RWPE2 (cell line): ENCODE measurements around the gene ARSD.

Experiments used
- ATAC-seq: fragments of 200-7000 bp; cut with Tn5 transposase; 3 replicates; pipeline ENCODE4 v1.9.1; 2021; ENCODE audit warnings: low read depth
- DNase-seq: peaks from one replicate; pipeline ENCODE4 v3.0.0-alpha.2; 2020; ENCODE audit warnings: low spot score
- H3K27ac ChIP-seq: fragments of 450-650 bp; 2 replicates; pipeline ENCODE4 v1.5.1; 2017; ENCODE audit warnings: mild to moderate bottlenecking; ENCODE audit not compliant: poor library complexity, severe bottlenecking
- H3K27me3 ChIP-seq: fragments of 250-450 bp; sonication (Bioruptor Pico); 2 replicates; pipeline ENCODE4 v1.5.1; 2021; ENCODE audit warnings: mild to moderate bottlenecking, moderate library complexity; ENCODE audit not compliant: insufficient read depth, poor library complexity, severe bottlenecking
- H3K36me3 ChIP-seq: fragments of 250-450 bp; sonication (Bioruptor Pico); 2 replicates; pipeline ENCODE4 v1.5.1; 2020; ENCODE audit warnings: low read depth, mild to moderate bottlenecking, moderate library complexity
- H3K4me1 ChIP-seq: fragments of 250-450 bp; sonication (Bioruptor Pico); 2 replicates; pipeline ENCODE4 v1.5.1; 2021; ENCODE audit warnings: mild to moderate bottlenecking, moderate library complexity; ENCODE audit not compliant: insufficient read depth, poor library complexity, severe bottlenecking
- H3K4me3 ChIP-seq: fragments of 250-450 bp; sonication (Bioruptor Pico); 2 replicates; pipeline ENCODE4 v1.5.1; 2021; ENCODE audit warnings: mild to moderate bottlenecking, moderate library complexity; ENCODE audit not compliant: severe bottlenecking
- H3K9me3 ChIP-seq: fragments of 250-450 bp; sonication (Bioruptor Pico); 2 replicates; pipeline ENCODE4 v1.5.1; 2021; ENCODE audit warnings: mild to moderate bottlenecking, moderate library complexity; ENCODE audit not compliant: severe bottlenecking
- CTCF ChIP-seq: fragments of 450-650 bp; IDR thresholded peaks from one replicate; pipeline ENCODE4 v1.5.1; 2017; ENCODE audit warnings: mild to moderate bottlenecking, moderate library complexity; ENCODE audit not compliant: poor library complexity, severe bottlenecking

Gene ARSD

GRCh38 chrX:2908125-2908685 is 20.9 kb downstream of the ARSD start:
- Histone ChIP-seq H3K4me1 (no peaks in the 10 kb centered on the region), H3K4me3 (no peak overlapping the region), H3K27ac (no peak overlapping the region), H3K36me3 (no peaks in the 10 kb centered on the region), H3K27me3 (no peaks in the 10 kb centered on the region), H3K9me3 (no peaks in the 10 kb centered on the region)
- TF ChIP-seq CTCF: no peak
- ATAC-seq (no peak), DNase-seq (no peak)

- H3K36me3 ChIP-seq: no peaks in the 10 kb centered on the region
- ATAC-seq: no peak
Measured at GRCh38 chrX:2907295-2907694, 21.8 kb downstream of the ARSD start.

GRCh38 chrX:2903366-2903765 is 25.8 kb downstream of the ARSD start:
- DNase-seq (no peak), ATAC-seq (no peak)
- Histone ChIP-seq H3K36me3 (no peaks in the 10 kb centered on the region), H3K4me3 (no peak overlapping the region), H3K4me1 (peaks cover 4% of the 10 kb centered on the region), H3K27ac (no peak overlapping the region), H3K27me3 (no peaks in the 10 kb centered on the region), H3K9me3 (no peaks in the 10 kb centered on the region)
- no peak for TF ChIP-seq CTCF

More at GRCh38 chrX:2907295-2907694, 21.8 kb downstream of the ARSD start:
- no peak for TF ChIP-seq CTCF
- Histone ChIP-seq H3K27ac (no peak overlapping the region), H3K27me3 (no peaks in the 10 kb centered on the region), H3K9me3 (no peaks in the 10 kb centered on the region), H3K4me3 (no peak overlapping the region), H3K4me1 (no peaks in the 10 kb centered on the region)
- no peak for DNase-seq

GRCh38 chrX:2902841-2903240 is 26.3 kb downstream of the ARSD start:
- no peak overlapping the region for H3K27ac ChIP-seq
- no peak overlapping the region for H3K4me3 ChIP-seq
- H3K27me3 ChIP-seq: no peaks in the 10 kb centered on the region
- H3K36me3 ChIP-seq: no peaks in the 10 kb centered on the region
- TF ChIP-seq CTCF: no peak
- DNase-seq (no peak), ATAC-seq (no peak)
- H3K4me1 ChIP-seq: peaks cover 7% of the 10 kb centered on the region
- H3K9me3 ChIP-seq: no peaks in the 10 kb centered on the region

- peaks cover 7% of the 10 kb centered on the region for H3K4me1 ChIP-seq
- no peak for DNase-seq
- no peak overlapping the region for H3K4me3 ChIP-seq
- no peaks in the 10 kb centered on the region for H3K27me3 ChIP-seq
- no peak for ATAC-seq
- H3K27ac ChIP-seq: no peak overlapping the region
- TF ChIP-seq CTCF: no peak
- no peaks in the 10 kb centered on the region for H3K9me3 ChIP-seq
- no peaks in the 10 kb centered on the region for H3K36me3 ChIP-seq
Measured at GRCh38 chrX:2901367-2902036, 27.6 kb downstream of the ARSD start.
